ENCODE data around the gene MYLIP.
"Not testable (repeated sequence)": the region's sequence is repeated elsewhere in the genome, so short reads cannot be mapped to it uniquely, and the experiment has no call there.

Gene MYLIP

GRCh38 chr6:16174416-16175078 is 45.7 kb downstream of the MYLIP start:
- no peak for DNase-seq (ENCODE audit: low spot score)

- not testable (repeated sequence) for DNase-seq (ENCODE audit: low spot score)
Measured at GRCh38 chr6:16176600-16176999, 47.7 kb downstream of the MYLIP start.

GRCh38 chr6:16177881-16178280 is 49.0 kb downstream of the MYLIP start:
- DNase-seq (ENCODE audit: low spot score), result no peak

GRCh38 chr6:16178351-16178750 is 49.5 kb downstream of the MYLIP start:
- DNase-seq (ENCODE audit: low spot score), result no peak

GRCh38 chr6:16179063-16179462 is 50.2 kb downstream of the MYLIP start:
- no peak for DNase-seq (ENCODE audit: low spot score)

- DNase-seq (ENCODE audit: low spot score), result no peak
Measured at GRCh38 chr6:16179970-16180431, 51.1 kb downstream of the MYLIP start.

GRCh38 chr6:16180696-16181438 is 52.0 kb downstream of the MYLIP start:
- DNase-seq (ENCODE audit: low spot score), result no peak

- DNase-seq (ENCODE audit: low spot score), result no peak
Measured at GRCh38 chr6:16181439-16182297, 52.8 kb downstream of the MYLIP start.

GRCh38 chr6:16183187-16183664 is 54.3 kb downstream of the MYLIP start:
- peak; percentile 55 for DNase-seq (ENCODE audit: low spot score)

GRCh38 chr6:16184129-16184528 is 55.2 kb downstream of the MYLIP start:
- DNase-seq (ENCODE audit: low spot score), result peak; percentile 15

- DNase-seq (ENCODE audit: low spot score), result no peak
Measured at GRCh38 chr6:16184551-16184950, 55.7 kb downstream of the MYLIP start.

GRCh38 chr6:16187176-16187575 is 58.3 kb downstream of the MYLIP start:
- DNase-seq (ENCODE audit: low spot score), result no peak

GRCh38 chr6:16190214-16190613 is 61.3 kb downstream of the MYLIP start:
- no peak for DNase-seq (ENCODE audit: low spot score)

GRCh38 chr6:16196260-16196983 is 67.5 kb downstream of the MYLIP start:
- DNase-seq (ENCODE audit: low spot score), result no peak

- no peak for DNase-seq (ENCODE audit: low spot score)
Measured at GRCh38 chr6:16196984-16197546, 68.2 kb downstream of the MYLIP start.

Measured in AG20443 (cell line).